ENCODE measurements around the gene SASH3.

- TF ChIP-seq CTCF (IDR thresholded peaks at IDR 0.05 in 2 of 3, conservative IDR thresholded peaks at IDR 0.05 in 1 of 3; ENCODE audit: borderline replicate concordance in 1 of 3, insufficient read depth in 1 of 3, low read depth in 2 of 3, low read length in 2 of 3) (no peak), POLR2A (IDR thresholded peaks at IDR 0.05; ENCODE audit: borderline replicate concordance, extremely low read depth, insufficient read depth, insufficient read length) (no peak), TCF7L2 (IDR thresholded peaks at IDR 0.05; ENCODE audit: borderline replicate concordance, extremely low read depth, insufficient read depth, insufficient read length) (no peak), EZH2 (IDR thresholded peaks at IDR 0.05) (no peak), JUND (IDR thresholded peaks at IDR 0.05) (no peak), CEBPB (IDR thresholded peaks at IDR 0.05; ENCODE audit: low read depth) (no peak), YY1 (IDR thresholded peaks at IDR 0.05; ENCODE audit: extremely low read depth, insufficient replicate concordance, low read depth, low read length) (no peak), ZNF274 (IDR thresholded peaks at IDR 0.05; ENCODE audit: low read depth, low read length) (no peak), EZH2phosphoT487 (IDR thresholded peaks at IDR 0.05; ENCODE audit: borderline replicate concordance) (no peak), REST (IDR thresholded peaks at IDR 0.05; ENCODE audit: low read depth) (no peak)
- TF ChIP-seq, protein P1, sequence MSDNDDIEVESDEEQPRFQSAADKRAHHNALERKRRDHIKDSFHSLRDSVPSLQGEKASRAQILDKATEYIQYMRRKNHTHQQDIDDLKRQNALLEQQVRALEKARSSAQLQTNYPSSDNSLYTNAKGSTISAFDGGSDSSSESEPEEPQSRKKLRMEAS (IDR thresholded peaks at IDR 0.05) = no peak
- TF ChIP-seq, protein P2, sequence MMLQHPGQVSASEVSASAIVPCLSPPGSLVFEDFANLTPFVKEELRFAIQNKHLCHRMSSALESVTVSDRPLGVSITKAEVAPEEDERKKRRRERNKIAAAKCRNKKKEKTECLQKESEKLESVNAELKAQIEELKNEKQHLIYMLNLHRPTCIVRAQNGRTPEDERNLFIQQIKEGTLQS (IDR thresholded peaks at IDR 0.05) = no peak
Observed at GRCh38 chrX:129823522-129823921, 43.8 kb downstream of the SASH3 start.

Measured in HCT116 (cell line).